ENCODE measurements around the gene BLID. TPM values are rescaled to one million over a fixed set of nuclear protein-coding genes. Genes with fewer than 3 reads are reported as not detected.
A peak's percentile ranks its signal among the peaks of the same experiment; 100 is the strongest.

Gene BLID
- total and polyA plus RNA-seq, 2 of the 4 experiments (the other 2 are of a cell fraction) = 0.24 to 30.8 TPM

DNA sequence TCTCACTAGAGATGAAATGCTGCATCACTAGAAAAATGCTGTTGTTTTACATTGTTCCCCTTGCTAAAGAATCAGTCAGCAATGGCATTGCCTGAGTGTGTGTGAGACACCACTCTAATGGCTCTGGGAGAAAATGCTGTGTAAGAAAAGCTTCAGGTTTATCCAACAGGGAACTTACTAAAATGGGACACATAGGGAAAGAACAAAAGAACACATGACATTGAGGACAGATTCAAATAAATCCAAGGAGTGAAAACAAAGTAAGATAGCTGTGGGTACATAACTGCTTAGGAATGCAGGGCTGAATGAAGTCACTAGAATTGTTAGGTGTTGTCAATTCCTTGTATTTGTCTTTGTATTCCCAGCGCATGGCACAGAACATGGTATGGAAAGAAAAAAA, 24.2 kb downstream of the BLID start:
- H3K36me3 ChIP-seq (ENCODE audit: control insufficient read depth, insufficient read depth, low read length) = peaks cover 54% of the 10 kb centered on the region
- peak overlapping the region; percentile 71 for H2BK5ac ChIP-seq (ENCODE audit: low read depth, low read length, poor library complexity, severe bottlenecking)

More for the DNA sequence above, 24.2 kb downstream of the BLID start:
- ChIA-PET CTCF (interaction anchor here (1.0 kb wide), 1 partner anchor 74 kb away, joined by 3 read pairs; no protein-coding TSS in a partner anchor), POLR2A (ENCODE audit: unreplicated experiment) (no interaction called here)
- H3K4me2 ChIP-seq (ENCODE audit: low read depth, low read length) = peak overlapping the region; percentile 46; the same call in 1 of the 2 replicates
- peaks cover 83% of the 10 kb centered on the region for H4K20me1 ChIP-seq (ENCODE audit: insufficient read depth, low read length)
- H3K27ac ChIP-seq (ENCODE audit: insufficient read depth, low read length) = peak overlapping the region; percentile 22; the same call in 1 of the 2 replicates
- ATAC-seq (ENCODE audit: low read depth) = no peak
- H3K79me1 ChIP-seq (ENCODE audit: low read depth in 1 of 2, low read length in 2 of 2) = peaks cover 17 to 40% of the 10 kb centered on the region in 2 experiments
- no peaks in the 10 kb centered on the region for H3K9me3 ChIP-seq (ENCODE audit: control insufficient read depth, insufficient read depth, low read length)
- TF ChIP-seq ELK1 (IDR thresholded peaks at IDR 0.05; ENCODE audit: borderline replicate concordance, low read depth, low read length) = no peak
- no peak for TF ChIP-seq CHD1 (IDR thresholded peaks at IDR 0.05; ENCODE audit: low read depth, low read length)
- TF ChIP-seq CTCF (conservative IDR thresholded peaks at IDR 0.05; ENCODE audit: low read depth, low read length) = no peak
- TF ChIP-seq RAD21 (IDR thresholded peaks at IDR 0.05; ENCODE audit: low read length) = no peak
- no peak for TF ChIP-seq RCOR1 (IDR thresholded peaks at IDR 0.05; ENCODE audit: insufficient replicate concordance, low read length)
- TF ChIP-seq USF2 (IDR thresholded peaks at IDR 0.05; ENCODE audit: low read depth, low read length) = no peak
- no peak for TF ChIP-seq POLR2A (IDR thresholded peaks at IDR 0.05; ENCODE audit: low read depth, low read length)
- TF ChIP-seq MXI1 (IDR thresholded peaks at IDR 0.05; ENCODE audit: borderline replicate concordance, low read depth, low read length) = no peak
- TF ChIP-seq BHLHE40 (IDR thresholded peaks at IDR 0.05; ENCODE audit: low read depth, low read length) = no peak
- TF ChIP-seq NFE2L2 (IDR thresholded peaks at IDR 0.05; ENCODE audit: low read depth, low read length) = no peak
- TF ChIP-seq RFX5 (IDR thresholded peaks at IDR 0.05; ENCODE audit: low read depth, low read length) = no peak
- TF ChIP-seq CEBPB (IDR thresholded peaks at IDR 0.05; ENCODE audit: low read depth, low read length) = no peak
- TF ChIP-seq MAZ (IDR thresholded peaks at IDR 0.05; ENCODE audit: borderline replicate concordance, low read depth, low read length) = no peak
- no peak for TF ChIP-seq SMC3 (IDR thresholded peaks at IDR 0.05; ENCODE audit: low read depth, low read length)
- TF ChIP-seq FOS (IDR thresholded peaks at IDR 0.05; ENCODE audit: low read depth, low read length) = no peak
- no peak for TF ChIP-seq MAFK (IDR thresholded peaks at IDR 0.05; ENCODE audit: low read depth, low read length)
- 0 out of 2 replicates have a peak overlapping the region, but pooled peaks have one; percentile 8 for H3K56ac ChIP-seq (ENCODE audit: extremely low read depth, insufficient read depth, low read length)
- intact Hi-C loops (cut with micrococcal nuclease) = no loop called here
- H3K9me1 ChIP-seq (ENCODE audit: insufficient read depth, low read length) = peaks cover 18% of the 10 kb centered on the region
- H3K9ac ChIP-seq (ENCODE audit: low read depth, low read length) = no peak overlapping the region
- dilution Hi-C loops (cut with HindIII; ENCODE audit: low sequenced_read_pairs, unreplicated experiment) = no loop called here
- no peak overlapping the region for H2AK9ac ChIP-seq (replicated peaks; ENCODE audit: low read depth, low read length, poor library complexity)
- WGBS, 2 experiments (ENCODE audit: extremely low coverage in 2 of 2, insufficient read length in 1 of 2) = no CpG with 5 or more reads among the region's 1 CpG
- H4K91ac ChIP-seq (ENCODE audit: insufficient read depth, low read depth, low read length) = no peak overlapping the region
- H3K14ac ChIP-seq (replicated peaks; ENCODE audit: low read depth, low read length) = peak overlapping the region; percentile 58; the same call in 1 of the 2 replicates
- no peak overlapping the region for H2AK5ac ChIP-seq (ENCODE audit: low read depth, low read length)
- H3K4ac ChIP-seq (ENCODE audit: low read depth, low read length) = no peak overlapping the region
- H3K27me3 ChIP-seq (ENCODE audit: control insufficient read depth, insufficient read depth, low read length) = no peaks in the 10 kb centered on the region
- H4K5ac ChIP-seq (ENCODE audit: low read depth, low read length) = no peak overlapping the region; the same call in 1 of the 2 replicates
- in situ Hi-C loops (cut with MboI; ENCODE audit: low sequenced_read_pairs) = no loop called here
- peaks cover 16% of the 10 kb centered on the region for H3K4me1 ChIP-seq (ENCODE audit: control insufficient read depth, insufficient read depth, low read length)
- no TSS peak for BruUV-seq (replicated peaks)
- no peak overlapping the region for H2BK20ac ChIP-seq (ENCODE audit: low read depth, low read length)
- no peak overlapping the region for H2AFZ ChIP-seq (replicated peaks; ENCODE audit: low read length, poor library complexity)
- DNase-seq = peak; percentile 46
- H4K8ac ChIP-seq (ENCODE audit: low read depth in 2 of 2, low read length in 2 of 2) = peak overlapping the region in 1 of 2 experiments; percentile 16; a peak in 1 of 4 replicates
- peak overlapping the region; percentile 14; the same call in 1 of the 2 replicates for H3K23ac ChIP-seq (ENCODE audit: low read depth, low read length)
- H2BK15ac ChIP-seq (ENCODE audit: low read depth, low read length) = no peak overlapping the region
- H3K4me3 ChIP-seq (ENCODE audit: insufficient read depth, low read depth, low read length) = no peak overlapping the region
- H3K18ac ChIP-seq (ENCODE audit: low read depth, low read length) = peak overlapping the region; percentile 32; the same call in 1 of the 2 replicates
- H2BK120ac ChIP-seq (ENCODE audit: low read depth, low read length) = no peak overlapping the region
